DMS79 (cell line): Measurements from ENCODE around the gene SPNS3.

Experiments
- DNase-seq: peaks from one replicate; lab custom pipeline; 2025; lab: John Stamatoyannopoulos, UW

Gene SPNS3, protein sequence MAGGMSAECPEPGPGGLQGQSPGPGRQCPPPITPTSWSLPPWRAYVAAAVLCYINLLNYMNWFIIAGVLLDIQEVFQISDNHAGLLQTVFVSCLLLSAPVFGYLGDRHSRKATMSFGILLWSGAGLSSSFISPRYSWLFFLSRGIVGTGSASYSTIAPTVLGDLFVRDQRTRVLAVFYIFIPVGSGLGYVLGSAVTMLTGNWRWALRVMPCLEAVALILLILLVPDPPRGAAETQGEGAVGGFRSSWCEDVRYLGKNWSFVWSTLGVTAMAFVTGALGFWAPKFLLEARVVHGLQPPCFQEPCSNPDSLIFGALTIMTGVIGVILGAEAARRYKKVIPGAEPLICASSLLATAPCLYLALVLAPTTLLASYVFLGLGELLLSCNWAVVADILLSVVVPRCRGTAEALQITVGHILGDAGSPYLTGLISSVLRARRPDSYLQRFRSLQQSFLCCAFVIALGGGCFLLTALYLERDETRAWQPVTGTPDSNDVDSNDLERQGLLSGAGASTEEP

DNA sequence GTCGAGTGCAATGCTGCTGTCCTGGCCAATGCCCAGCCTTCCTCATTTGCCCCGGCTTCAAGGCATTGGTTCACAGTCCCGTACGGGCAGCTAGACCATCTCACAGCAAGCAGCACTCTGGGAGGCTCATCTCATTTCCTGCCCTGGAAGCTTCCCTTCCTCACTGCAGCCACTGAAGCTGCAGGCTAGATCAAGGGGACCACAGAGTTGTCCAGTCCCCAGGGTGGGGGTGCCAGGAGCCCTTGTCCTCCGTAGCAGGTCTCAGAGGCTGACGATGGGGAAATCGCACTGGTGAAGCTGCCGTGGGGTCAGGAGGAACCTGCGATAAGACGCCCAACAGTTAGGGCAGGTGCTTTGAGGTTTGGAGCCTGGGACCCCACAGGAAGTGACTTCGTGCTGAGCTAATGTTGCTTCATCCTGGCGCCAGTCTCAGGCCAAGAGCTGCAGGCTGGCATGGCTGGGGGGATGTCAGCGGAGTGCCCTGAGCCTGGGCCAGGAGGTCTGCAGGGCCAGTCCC is at the start of gene SPNS3:
SPNS3 (plus strand) TSS at position 426 of the 517 bp plus-strand sequence; CDS start at position 454, 28 bp downstream.
- DNase-seq = no peak

DNA sequence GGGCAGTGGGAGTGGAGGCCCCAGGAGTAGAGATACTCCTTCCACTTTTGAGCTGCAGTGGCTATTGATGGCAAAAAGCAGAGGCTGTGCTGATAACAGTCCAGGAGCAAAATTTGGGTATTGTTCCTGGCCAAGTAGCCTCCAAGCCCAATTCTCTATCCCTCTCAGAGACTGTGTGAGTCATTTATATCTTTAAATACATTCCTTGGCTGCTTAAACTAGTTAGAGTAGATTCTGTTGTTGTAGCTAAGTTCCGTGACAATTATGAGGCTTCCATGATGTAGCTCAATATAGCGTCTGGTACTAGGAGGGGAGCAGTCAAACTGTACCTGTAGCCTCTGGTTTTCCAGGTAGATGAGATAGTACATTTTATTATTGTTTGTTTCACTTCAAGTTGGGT is 47.3 kb upstream of the SPNS3 start:
- DNase-seq = no peak

DNA sequence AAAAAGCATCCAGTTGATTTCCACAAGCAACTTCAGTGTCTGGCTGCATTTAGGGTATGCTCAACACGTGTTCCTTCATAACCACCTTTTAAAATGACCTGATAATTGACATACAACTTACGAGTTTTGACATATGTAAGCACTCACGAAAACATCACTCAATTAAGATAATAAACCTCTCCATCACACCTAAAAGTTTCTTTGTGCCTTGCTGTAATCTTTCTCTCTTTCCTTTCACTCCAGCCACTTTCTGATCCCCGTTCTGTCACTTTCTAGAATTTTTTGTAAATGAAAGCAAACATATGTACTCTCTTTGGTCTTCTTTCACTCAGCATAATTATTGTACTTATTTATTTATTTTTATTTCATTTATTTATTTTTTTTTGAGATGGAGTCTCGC is 46.6 kb upstream of the SPNS3 start:
- DNase-seq = no peak

DNA sequence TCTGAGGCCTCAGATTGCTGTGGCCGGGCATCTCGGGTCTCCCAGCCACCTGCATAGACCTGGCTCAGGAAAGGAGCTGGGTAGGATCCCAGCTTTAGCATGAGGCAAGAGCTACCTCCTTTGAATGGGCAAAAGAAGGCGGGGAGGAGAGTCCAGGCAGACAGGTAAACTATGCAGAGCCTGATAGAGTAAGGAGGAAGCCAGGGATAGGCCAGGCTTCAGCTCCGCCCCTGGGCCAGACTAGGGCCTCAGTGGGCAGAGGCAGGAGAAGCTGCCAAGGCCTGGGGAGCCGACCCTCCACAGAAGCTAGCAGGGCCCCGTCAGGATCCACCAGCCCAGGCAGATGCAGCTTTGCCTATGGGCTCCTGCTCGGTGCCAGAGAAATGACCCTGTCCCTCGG is 44.7 kb upstream of the SPNS3 start:
- no peak for DNase-seq

DNA sequence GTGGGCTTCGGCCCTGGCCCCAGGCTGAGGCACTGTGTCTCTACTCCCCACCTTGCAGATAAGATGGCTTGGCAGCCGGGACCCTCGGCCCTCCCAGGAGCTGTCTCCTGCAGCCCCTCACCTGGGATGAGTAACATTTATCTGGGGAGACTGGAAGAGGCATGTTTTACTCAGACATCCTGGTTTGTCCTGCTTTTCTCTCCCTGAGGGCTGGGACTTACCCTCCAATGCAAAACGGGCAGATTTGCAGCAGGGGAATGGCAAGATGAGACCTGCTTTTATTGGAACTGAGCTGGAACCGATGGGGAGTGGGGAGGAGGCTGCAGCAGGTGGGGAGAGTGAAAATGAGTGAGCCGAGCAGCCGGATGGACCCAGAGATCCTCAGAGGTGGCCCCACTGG is 39.9 kb upstream of the SPNS3 start:
- DNase-seq = no peak

DNA sequence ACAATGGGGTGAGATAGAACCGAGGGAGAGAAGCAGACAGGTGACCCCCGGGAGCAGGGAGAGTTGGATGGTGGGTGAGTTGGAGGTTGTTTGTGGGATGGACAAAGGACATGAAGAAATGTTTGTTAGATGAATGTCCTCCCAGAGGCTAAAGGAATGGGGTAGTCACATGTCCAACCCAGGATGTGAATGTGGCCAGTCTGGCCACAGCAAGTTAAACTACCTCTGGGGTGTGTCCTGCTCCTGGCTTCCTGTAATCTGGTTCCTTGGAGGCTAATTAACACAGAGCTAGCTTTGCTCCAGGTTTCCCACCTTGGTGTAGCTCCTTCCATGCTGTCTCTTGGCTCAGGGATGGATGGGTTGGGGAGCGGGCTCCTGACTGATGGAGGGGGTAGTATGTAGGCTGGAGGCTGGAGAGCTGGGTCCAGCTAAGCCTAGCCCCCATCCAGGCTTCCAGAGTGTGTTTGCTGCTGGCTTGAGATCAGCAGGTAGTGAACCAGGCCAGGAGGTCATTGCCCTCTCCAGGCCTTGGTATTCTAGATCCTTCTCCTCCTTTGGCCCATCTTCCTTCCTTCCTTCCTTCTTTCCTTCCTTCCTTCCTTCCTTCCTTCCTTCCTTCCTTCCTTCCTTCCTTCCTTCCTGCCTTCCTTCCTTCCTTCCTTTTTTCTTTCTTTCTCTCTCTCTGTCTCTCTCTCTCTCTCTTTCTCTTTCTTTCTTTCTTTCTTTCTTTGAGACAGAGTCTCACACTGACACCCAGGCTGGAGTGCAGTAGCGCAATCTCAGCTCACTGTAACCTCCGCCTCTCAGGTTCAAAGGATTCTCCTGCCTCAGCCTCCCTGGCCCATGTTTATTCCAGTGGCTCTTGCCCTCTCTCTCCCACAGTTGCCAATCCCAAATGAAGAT is 39.3 kb upstream of the SPNS3 start:
- DNase-seq = no peak

DNA sequence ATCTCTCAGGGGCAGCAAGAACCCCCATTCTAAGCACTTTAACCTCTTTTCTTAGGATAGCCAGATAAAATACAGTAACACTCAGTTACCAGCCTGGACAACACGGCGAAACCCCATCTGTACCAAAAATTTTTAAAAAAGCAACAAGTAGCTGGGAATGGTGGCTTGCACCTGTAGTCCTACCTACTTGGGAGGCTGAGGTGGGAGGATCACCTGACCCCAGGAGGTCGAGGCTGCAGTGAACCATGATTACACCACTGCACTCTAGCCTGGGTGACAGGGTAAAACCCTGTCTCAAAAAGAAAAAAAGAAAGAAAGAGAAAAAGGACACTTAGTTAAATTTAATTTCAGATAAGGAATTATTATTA is 38.6 kb upstream of the SPNS3 start:
- DNase-seq = no peak

DNA sequence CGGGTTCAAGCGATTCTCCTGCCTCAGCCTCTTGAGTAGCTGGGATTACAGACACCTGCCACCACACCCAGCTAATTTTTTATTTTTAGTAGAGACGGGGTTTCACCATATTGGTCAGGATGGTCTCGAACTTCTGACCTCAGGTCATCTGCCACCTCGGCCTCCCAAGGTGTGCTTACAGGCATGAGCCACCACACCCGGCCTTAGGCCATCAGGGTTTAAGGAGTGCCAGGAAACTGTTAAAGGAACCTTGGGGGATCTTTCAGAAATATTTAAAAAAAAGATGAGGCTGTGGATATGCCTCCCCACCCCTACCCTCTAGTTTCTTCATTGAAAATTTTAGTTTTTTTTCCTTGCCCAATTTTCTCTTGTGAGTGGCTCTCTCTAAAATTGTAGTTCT is 35.9 kb upstream of the SPNS3 start:
- DNase-seq = no peak

DNA sequence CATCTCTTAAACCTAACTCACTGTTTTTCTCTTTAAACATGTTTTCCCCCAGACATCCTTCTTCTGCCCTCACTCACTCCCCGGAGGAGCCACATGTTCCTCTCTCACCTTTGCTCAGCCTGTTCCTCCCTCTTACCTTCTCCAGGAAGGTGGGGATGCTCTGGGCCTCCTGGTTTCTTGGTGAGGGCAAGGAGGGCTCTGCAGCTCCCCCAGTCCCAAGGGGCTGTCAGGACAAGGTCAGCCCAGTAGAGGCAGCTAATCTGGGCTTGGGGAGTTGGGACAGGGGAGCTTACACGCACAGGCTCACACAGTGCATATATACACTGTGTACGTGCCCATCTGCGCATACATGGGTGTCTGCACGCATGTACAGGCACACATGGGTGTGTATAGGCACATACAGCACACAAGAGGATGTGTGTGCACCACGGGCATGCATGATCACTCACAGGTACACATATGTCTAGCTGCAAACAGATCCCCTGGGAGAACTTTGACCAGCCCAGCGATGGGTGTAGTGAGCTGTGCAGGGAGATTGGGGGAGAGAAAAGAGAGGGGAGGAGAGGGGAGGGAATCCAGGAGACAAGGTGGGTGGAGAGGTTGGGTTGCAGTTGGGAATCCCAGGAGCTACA is 28.6 kb upstream of the SPNS3 start:
- DNase-seq = no peak

DNA sequence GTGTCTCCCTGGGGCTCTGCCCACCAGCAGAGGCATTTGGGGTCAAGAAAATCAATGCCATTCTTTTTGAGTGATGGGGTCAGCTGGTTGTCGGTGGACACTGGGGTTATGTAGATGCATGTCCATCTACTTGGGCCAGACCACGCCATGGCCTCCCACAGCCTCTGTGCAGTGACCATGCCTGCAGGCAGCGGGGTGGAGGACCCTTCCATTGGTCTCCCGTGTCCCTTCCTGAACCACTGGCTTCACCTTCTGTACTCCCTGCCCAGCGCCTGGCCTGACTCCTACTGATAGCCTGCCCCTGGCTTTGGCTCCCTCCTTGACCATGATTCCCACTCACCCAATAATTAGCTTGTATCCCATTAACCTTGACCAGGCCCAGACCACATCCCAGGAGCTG is 28.0 kb upstream of the SPNS3 start:
- no peak for DNase-seq

DNA sequence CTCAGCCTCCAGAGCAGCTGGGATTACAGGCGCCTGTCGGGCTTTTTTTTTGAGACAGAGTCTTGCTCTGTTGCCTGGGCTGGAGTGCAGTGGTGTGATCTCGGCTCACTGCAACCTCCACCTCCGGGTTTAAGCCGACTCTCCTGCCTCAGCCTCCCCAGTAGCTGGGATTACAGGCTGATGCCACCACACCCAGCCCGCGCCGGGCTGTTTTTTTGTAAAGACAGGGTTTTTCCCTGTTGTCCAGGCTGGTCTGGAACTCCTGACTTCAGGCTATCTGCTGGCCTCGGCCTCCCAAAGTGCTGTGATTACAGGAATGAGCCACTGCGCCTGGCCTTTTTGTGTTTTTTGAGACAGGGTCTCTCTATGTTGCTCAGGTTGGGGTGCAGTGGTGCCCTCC is 27.4 kb upstream of the SPNS3 start:
- DNase-seq = no peak

DNA sequence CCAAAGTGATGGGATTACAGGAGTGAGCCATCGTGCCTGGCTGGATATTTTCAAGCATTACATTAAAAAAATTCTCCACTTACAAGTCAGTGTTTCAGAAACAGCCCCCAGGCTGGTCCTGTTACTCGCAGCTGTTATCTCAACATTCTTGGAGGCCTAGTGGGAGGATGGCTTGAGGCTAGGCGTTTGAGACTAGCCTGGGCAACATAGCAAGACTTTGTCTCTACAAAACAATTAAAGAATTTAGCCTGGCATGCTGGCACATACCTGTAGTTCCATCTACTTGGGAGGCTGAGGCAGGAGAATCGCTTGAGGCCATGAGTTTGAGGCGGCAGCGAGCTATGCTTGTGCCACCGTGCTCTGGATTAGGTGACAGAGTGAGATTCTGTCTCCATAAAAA is 26.5 kb upstream of the SPNS3 start:
- DNase-seq = no peak

DNA sequence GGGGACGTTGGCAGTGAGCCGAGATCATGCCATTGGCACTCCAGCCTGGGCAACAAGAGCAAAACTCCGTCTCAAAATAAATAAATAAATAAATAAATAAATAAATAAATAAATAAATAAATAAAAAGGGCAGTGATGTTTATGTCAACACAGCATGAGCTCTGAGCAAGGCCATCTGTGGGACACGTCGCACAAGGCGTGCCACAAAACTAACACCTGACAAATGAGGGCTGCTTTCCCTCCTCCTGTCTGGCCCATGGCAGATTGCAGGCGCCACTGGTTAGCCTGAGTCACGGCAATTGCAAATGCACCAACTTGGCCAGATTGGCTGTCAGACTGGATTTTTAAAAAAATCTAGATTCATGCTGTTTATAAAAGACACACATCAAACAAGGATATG is 25.9 kb upstream of the SPNS3 start:
- DNase-seq = no peak

DNA sequence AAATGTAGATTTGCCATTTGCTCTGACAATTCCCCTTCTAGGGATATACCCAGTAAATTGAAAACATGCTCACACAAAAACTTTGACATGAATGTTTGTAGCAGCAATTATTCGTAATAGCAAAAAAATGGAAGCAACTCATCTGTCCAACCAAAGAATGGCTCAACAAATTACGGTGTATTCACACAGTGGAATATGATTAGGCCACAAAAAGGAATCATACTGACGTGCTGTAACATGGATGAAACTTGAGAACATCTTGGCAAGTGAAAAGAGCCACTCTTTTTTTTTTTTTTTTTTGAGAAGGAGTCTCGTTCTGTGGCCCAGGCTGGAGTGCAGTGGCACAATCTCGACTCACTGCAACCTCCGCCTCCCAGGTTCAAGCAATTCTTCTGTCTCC is 24.1 kb upstream of the SPNS3 start:
- no peak for DNase-seq

DNA sequence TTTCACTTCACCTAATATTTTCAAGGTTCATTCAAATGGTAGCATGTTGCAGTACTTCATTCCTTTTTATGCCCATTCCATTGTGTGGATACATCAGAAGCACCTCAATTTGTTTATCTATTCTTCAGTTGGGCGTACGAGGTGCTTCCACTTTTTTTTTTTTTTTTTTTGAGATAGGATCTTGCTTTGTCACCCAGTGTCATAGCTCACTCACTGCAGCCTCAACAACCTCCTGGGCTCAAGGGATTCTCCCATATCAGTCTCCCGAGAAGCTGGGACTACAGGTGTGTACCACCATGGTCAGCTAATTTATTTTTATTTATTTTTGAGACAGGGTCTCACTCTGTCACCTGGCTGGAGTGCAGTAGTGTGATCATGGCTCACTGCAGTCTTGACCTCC is 22.5 kb upstream of the SPNS3 start:
- no peak for DNase-seq

DNA sequence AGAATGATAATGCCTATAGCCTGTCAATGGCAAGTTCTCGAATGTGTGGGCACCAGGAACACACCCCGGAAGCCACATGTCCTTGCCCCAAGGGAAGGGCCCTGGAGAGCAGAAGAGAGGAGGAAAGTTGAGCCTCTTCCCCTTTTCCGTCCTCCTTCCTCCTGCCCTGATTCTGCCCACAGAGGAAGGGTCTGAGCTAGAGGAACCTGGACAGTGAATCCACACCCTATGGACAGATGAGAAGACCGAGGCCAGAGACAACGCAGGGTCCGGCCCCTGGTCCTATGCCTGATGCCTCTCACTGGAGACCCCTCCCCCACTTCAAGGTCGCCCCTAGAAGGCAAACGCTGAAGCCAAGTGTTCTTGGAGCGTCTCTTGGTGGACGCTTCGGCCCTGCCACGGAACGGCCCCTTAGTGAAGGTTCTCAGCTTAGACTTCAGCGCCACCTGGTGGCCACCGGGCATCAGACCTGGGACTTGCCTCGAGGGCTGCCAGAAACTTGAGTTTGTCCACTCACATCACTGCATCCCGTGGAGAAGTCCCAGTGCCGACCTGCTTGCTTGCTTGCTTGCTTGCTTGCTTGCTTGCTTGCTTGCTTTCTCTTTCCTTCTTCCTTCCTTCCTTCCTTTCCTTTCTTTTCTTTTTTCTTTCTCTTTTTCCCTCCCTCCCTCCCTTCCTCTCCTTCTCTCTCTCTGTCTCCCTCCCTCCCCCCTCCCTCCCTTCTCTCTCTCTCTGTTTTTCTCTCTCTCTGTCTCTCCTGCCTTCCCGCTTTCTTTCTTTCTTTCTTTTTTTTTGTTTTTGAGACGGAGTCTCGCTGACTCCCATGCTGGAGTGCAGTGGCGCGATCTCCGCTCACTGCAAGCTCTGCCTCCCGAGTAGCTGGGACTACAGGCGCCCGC is 20.6 kb upstream of the SPNS3 start:
- DNase-seq = peak; percentile 81

DNA sequence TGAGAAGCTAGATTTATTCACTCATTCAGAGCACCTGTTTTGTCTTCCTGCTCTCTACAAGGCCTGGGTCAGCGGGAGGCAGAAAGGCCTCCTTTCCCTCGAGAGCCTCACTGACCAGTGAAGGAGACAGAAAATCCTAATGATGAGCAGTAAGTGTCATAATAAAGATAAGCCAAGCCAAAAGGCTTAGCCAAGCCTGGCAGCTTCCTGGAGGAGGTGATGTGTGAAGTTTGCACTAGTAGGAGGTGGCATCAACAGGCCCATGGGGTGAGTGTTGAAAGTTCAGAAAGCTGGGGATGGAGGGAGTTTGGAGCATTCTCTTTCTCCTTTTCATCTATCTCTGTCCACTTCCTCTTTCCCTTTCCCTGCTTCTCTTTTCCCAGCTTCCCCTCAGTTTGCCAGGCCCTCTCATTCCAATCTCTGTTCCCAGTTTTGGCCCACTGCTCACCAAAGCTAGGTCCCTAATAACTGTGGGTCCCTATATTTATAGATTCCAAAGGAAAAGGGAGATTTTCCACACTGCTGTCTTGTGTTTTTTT is 16.5 kb upstream of the SPNS3 start:
- DNase-seq = no peak

DNA sequence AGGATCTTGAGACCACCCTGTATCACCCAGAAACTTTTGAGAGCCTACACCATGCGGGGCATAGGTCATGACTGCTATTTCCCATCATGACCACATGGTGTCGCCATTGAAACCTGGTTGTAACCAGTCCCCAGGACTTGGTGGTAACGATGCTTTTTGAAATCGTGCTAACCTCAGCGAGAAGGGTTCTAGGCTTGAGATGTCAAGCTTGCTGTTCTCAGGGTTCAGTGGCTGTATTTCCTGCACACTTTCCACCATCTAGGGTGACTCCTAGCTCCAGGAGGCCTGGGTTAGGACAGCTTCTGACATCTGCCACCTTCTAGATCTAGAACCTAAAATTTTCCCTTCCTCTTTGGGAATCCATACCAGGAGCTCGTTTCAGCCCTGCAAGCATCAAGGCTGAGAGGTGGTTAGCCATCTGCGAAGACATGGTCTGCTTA is 13.0 kb upstream of the SPNS3 start:
- peak; percentile 45 for DNase-seq

DNA sequence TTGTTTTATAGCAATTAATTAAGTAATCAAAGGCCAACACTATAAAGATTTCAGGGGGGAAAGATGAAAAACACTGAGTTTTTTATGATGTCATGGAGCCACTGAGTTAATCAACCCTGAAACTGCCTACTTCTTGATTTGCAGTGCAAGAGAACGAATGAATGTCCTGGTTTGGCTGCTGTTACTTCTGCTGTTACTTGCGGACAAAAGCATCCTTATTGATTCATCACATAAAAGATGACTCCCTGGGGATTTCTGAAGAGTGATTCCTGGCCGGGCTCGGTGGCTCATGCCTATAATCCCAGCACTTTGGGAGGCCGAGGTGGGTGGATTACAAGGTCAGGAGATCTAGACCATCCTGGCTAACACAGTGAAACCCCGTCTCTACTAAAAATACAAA is 10.9 kb upstream of the SPNS3 start:
- DNase-seq = no peak

DNA sequence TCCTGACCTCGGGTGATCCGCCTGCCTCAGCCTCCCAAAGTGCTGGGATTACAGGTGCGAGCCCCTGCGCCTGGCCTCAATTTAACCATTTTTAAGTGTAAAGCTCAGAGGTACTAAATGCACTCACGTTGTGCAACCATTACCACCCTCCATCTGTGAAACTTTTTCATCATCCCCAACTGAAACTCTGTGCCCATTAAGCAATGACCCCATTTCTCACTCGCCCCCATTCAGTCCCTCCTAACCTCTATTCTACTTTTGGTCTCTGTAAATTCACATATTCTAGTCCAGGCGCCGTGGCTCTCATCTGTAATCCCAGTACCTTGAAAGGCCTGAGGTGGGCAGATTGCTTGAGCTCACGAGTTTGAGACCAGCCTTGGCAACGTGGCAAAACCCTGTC is 8.3 kb upstream of the SPNS3 start:
- no peak for DNase-seq
